Measurements from ENCODE around the gene TUBB6. TPM values are rescaled to one million over a fixed set of nuclear protein-coding genes. Genes with fewer than 3 reads are reported as not detected.
A peak's percentile ranks its signal among the peaks of the same experiment; 100 is the strongest.

TUBB6 gene
- total RNA-seq, 6 experiments from 2014 or later = 2.4 to 18.5 (median 9.0) TPM

GRCh38 chr18:12301263-12302005 is 6.6 kb upstream of the TUBB6 start:
- no peaks in the 10 kb centered on the region for H3K4me1 ChIP-seq
- no peak overlapping the region for H3K27ac ChIP-seq
- 75% methylated on average over 7 of the region's 13 CpGs for WGBS (ENCODE audit: insufficient coverage, low coverage, low lambda C conversion rate, missing lambda C conversion rate)
- no peak for DNase-seq
- H3K27me3 ChIP-seq = no peaks in the 10 kb centered on the region
- no peaks in the 10 kb centered on the region for H3K36me3 ChIP-seq
- no peak overlapping the region for H3K4me3 ChIP-seq
- no peak for ATAC-seq
- TF ChIP-seq CTCF (IDR thresholded peaks at IDR 0.05) (no peak), POLR2A (IDR thresholded peaks at IDR 0.05) (no peak)
- intact Hi-C loops (cut with DNase I) = no loop called here
- no peaks in the 10 kb centered on the region for H3K9me3 ChIP-seq

- TF ChIP-seq CTCF (IDR thresholded peaks at IDR 0.05) = no peak
- TF ChIP-seq POLR2A (IDR thresholded peaks at IDR 0.05) = no peak
- WGBS (ENCODE audit: insufficient coverage, low coverage, low lambda C conversion rate, missing lambda C conversion rate) = 59% methylated on average over 3 of the region's 14 CpGs
- no peaks in the 10 kb centered on the region for H3K4me1 ChIP-seq
- H3K27me3 ChIP-seq = no peaks in the 10 kb centered on the region
- H3K27ac ChIP-seq = no peak overlapping the region
- intact Hi-C loops (cut with DNase I) = no loop called here
- H3K9me3 ChIP-seq = no peaks in the 10 kb centered on the region
- DNase-seq (no peak), ATAC-seq (no peak)
- H3K36me3 ChIP-seq = no peaks in the 10 kb centered on the region
- no peak overlapping the region for H3K4me3 ChIP-seq
Observed at GRCh38 chr18:12302391-12303147, 5.5 kb upstream of the TUBB6 start.

GRCh38 chr18:12304351-12305210 is 3.5 kb upstream of the TUBB6 start:
- intact Hi-C loops (cut with DNase I) = no loop called here
- peak in 2 of 3 donors; percentile 62 to 67 for DNase-seq
- TF ChIP-seq POLR2A (IDR thresholded peaks at IDR 0.05) = no peak
- TF ChIP-seq CTCF (IDR thresholded peaks at IDR 0.05) = no peak
- ATAC-seq = peak; percentile 22 to 54 (median 42)
- H3K9me3 ChIP-seq = no peaks in the 10 kb centered on the region
- no peak overlapping the region for H3K27ac ChIP-seq
- H3K4me1 ChIP-seq = peaks cover 0 to 3% (median 0%) of the 10 kb centered on the region in 4 donors
- no peaks in the 10 kb centered on the region for H3K27me3 ChIP-seq
- H3K4me3 ChIP-seq = no peak overlapping the region
- no peaks in the 10 kb centered on the region for H3K36me3 ChIP-seq
- WGBS (ENCODE audit: insufficient coverage, low coverage, low lambda C conversion rate, missing lambda C conversion rate) = 57% methylated on average over 15 of the region's 19 CpGs

- TF ChIP-seq CTCF (IDR thresholded peaks at IDR 0.05) (no peak), POLR2A (IDR thresholded peaks at IDR 0.05) (no peak)
- no peak overlapping the region for H3K4me3 ChIP-seq
- DNase-seq (no peak), ATAC-seq (no peak)
- H3K27me3 ChIP-seq = no peaks in the 10 kb centered on the region
- H3K27ac ChIP-seq = no peak overlapping the region
- H3K9me3 ChIP-seq = no peaks in the 10 kb centered on the region
- H3K4me1 ChIP-seq = peaks cover 0 to 3% (median 0%) of the 10 kb centered on the region in 4 donors
- 70% methylated on average over 7 of the region's 12 CpGs for WGBS (ENCODE audit: insufficient coverage, low coverage, low lambda C conversion rate, missing lambda C conversion rate)
- intact Hi-C loops (cut with DNase I) = no loop called here
- H3K36me3 ChIP-seq = no peaks in the 10 kb centered on the region
Observed at GRCh38 chr18:12305211-12305610, 2.8 kb upstream of the TUBB6 start.

Measured in right lobe of liver (tissue), 6 donors.